Endothelial cell of umbilical vein (primary cell): ENCODE data around the gene RPLP2. TPM values are rescaled to one million over a fixed set of nuclear protein-coding genes. Genes with fewer than 3 reads are reported as not detected.

Experiments used
- BruUV-seq: library from RNA; stranded (reverse); fragments of 400-500 nt; replicated peaks from 2 replicates; lab custom pipeline; 2021; lab: Mats Ljungman, UMichigan
- CTCF ChIA-PET: fragments of 300-600, 350-600 bp; sonication (Branson Sonifier 250); formaldehyde crosslinking; loops from one replicate; lab custom pipeline; 2021; ENCODE audit warnings: antibody characterized with exemption, inconsistent platforms; lab: Charles Lee
- POLR2A ChIA-PET: fragments of 300-600, 350-600 bp; sonication (Branson Sonifier 250); formaldehyde crosslinking; loops from one replicate; lab custom pipeline; 2021; ENCODE audit warnings: antibody characterized with exemption, inconsistent platforms; lab: Charles Lee
- DNase-seq: peaks from one replicate; pipeline ENCODE4 v3.0.0-alpha.2; 2011; ENCODE audit warnings: low read depth, low spot score
- FAIRE-seq: peaks from 2 replicates; lab custom pipeline; 2011; peaks lifted over from hg19 to GRCh38; lab: Jason Lieb, UNC
- H2AFZ ChIP-seq: 2 replicates; pipeline ENCODE4 v1.6.0; 2012; ENCODE audit warnings: low read depth, low read length, control low read depth, inconsistent platforms
- H3K27ac ChIP-seq: 2 replicates; pipeline ENCODE4 v1.5.1; 2011; ENCODE audit warnings: low read depth, mild to moderate bottlenecking, control low read depth, low read length, moderate library complexity; ENCODE audit not compliant: insufficient read depth
- H3K27me3 ChIP-seq, 2 experiments: 2 replicates each; pipeline versions ENCODE4 v1.6.0 to v1.6.1; 2011; ENCODE audit warnings: low read length in 2 of 2, mixed read lengths in 1 of 2; ENCODE audit not compliant: control insufficient read depth in 2 of 2, insufficient read depth in 2 of 2
- H3K36me3 ChIP-seq, 2 experiments: 2 replicates in 1 of 2; 3 replicates in 1 of 2; pipeline ENCODE4 v1.5.1; 2011; ENCODE audit warnings: low read length in 2 of 2, mild to moderate bottlenecking in 1 of 2, moderate library complexity in 1 of 2; ENCODE audit not compliant: control insufficient read depth in 2 of 2, insufficient read depth in 2 of 2; ENCODE audit errors: extremely low read depth in 1 of 2
- H3K4me1 ChIP-seq: 3 replicates; pipeline ENCODE4 v1.5.1; 2011; ENCODE audit warnings: mild to moderate bottlenecking, low read length; ENCODE audit not compliant: control insufficient read depth, insufficient read depth; ENCODE audit errors: extremely low read depth
- H3K4me2 ChIP-seq: 2 replicates; pipeline ENCODE4 v1.6.1; 2011; ENCODE audit warnings: low read length, control low read depth, mixed read lengths; ENCODE audit not compliant: insufficient read depth
- H3K4me3 ChIP-seq, 3 experiments: fragments of 200-600 bp in 1 of 3; sonication (generic), shearing (Covaris generic) in 1 of 3; replicated peaks in 1 of 3; 2 replicates each; pipeline ENCODE4 v1.5.1; 2011 to 2016; ENCODE audit warnings: control low read depth in 3 of 3, low read length in 3 of 3, mild to moderate bottlenecking in 2 of 3, inconsistent platforms in 1 of 3, low read depth in 1 of 3, moderate library complexity in 1 of 3; ENCODE audit not compliant: insufficient read depth in 1 of 3
- H3K79me2 ChIP-seq: 2 replicates; pipeline ENCODE4 v1.6.0; 2012; ENCODE audit warnings: low read length, inconsistent platforms; ENCODE audit not compliant: control insufficient read depth, insufficient read depth
- H3K9ac ChIP-seq: replicated peaks from 2 replicates; pipeline ENCODE3; 2011; ENCODE audit warnings: low read length, control low read depth; ENCODE audit not compliant: insufficient read depth; ENCODE audit errors: extremely low read depth
- H3K9me1 ChIP-seq: replicated peaks from 3 replicates; pipeline ENCODE4 v1.6.0; 2011; ENCODE audit warnings: mild to moderate bottlenecking, low read length; ENCODE audit not compliant: control insufficient read depth, insufficient read depth; ENCODE audit errors: extremely low read depth
- H3K9me3 ChIP-seq: replicated peaks from 2 replicates; pipeline ENCODE4 v1.5.1; 2012; ENCODE audit warnings: low read length, inconsistent platforms; ENCODE audit not compliant: control insufficient read depth, insufficient read depth
- H4K20me1 ChIP-seq: replicated peaks from 2 replicates; pipeline ENCODE3; 2011; ENCODE audit warnings: mild to moderate bottlenecking, low read length; ENCODE audit not compliant: control insufficient read depth, insufficient read depth; ENCODE audit errors: extremely low read depth
- FOS ChIP-seq: IDR thresholded peaks from 2 replicates; pipeline ENCODE4 v1.6.1; 2011; ENCODE audit warnings: mild to moderate bottlenecking, low read length, moderate library complexity, borderline replicate concordance; ENCODE audit not compliant: insufficient read depth
- GATA2 ChIP-seq: IDR thresholded peaks from 2 replicates; pipeline ENCODE4 v1.7.0; 2011; ENCODE audit warnings: low read depth, mild to moderate bottlenecking, moderate library complexity, mixed read lengths, low read length; ENCODE audit not compliant: insufficient read length, insufficient read depth
- JUN ChIP-seq: IDR thresholded peaks from 2 replicates; pipeline ENCODE4 v1.6.1; 2011; ENCODE audit warnings: borderline replicate concordance, low read depth; ENCODE audit not compliant: insufficient read length, insufficient read depth
- MAX ChIP-seq: IDR thresholded peaks from 2 replicates; pipeline ENCODE4 v1.6.1; 2011; ENCODE audit not compliant: insufficient read depth, insufficient read length
- MYC ChIP-seq: IDR thresholded peaks from one replicate; pipeline ENCODE4 v1.6.1; 2011; ENCODE audit warnings: mild to moderate bottlenecking, low read depth, low read length
- POLR2A ChIP-seq: IDR thresholded peaks from 2 replicates; pipeline ENCODE4 v1.6.1; 2012; ENCODE audit warnings: low read depth, mild to moderate bottlenecking, control low read depth, low read length
- POLR2AphosphoS5 ChIP-seq: IDR thresholded peaks from 2 replicates; pipeline ENCODE4 v1.6.1; 2012; ENCODE audit warnings: low read depth, mild to moderate bottlenecking, control low read depth, low read length, moderate library complexity; ENCODE audit not compliant: insufficient read depth
- dilution Hi-C: fragments of 300-500 bp; cut with MboI; formaldehyde crosslinking; loops from one replicate; pipeline ENCODE4 v1.15.0; 2019; ENCODE audit warnings: low sequenced_read_pairs; ENCODE audit not compliant: extremely low pct_ligation_motif_present
- intact Hi-C: fragments of 100-400 bp; cut with micrococcal nuclease; formaldehyde crosslinking; loops from one replicate; pipeline ENCODE4 v1.10.0; 2022
- polyA plus RNA-seq, 4 experiments: library from polyadenylated mRNA; depleted of rRNA in 3 of 4; stranded (reverse) in 3 of 4; unstranded in 1 of 4; fragments of >200 nt; gene quantifications; 2 replicates each; pipeline versions ENCODE4 v1.2.1 to v1.2.3, GENCODE V29; 2011 to 2012; ENCODE audit warnings: missing spikeins in 1 of 4
- total RNA-seq: library from RNA; stranded (reverse); gene quantifications from 2 replicates; pipeline ENCODE4 v1.2.3, GENCODE V29; 2021
- TF ChIP-seq, protein P1 (sequence below), 2 donors: IDR thresholded peaks; 1 replicate in 1 of 2; 2 replicates in 1 of 2; pipeline ENCODE4 v1.5.1; 2011; ENCODE audit warnings: low read length in 2 of 2, mild to moderate bottlenecking in 2 of 2, moderate library complexity in 2 of 2, control low read depth in 1 of 2, inconsistent platforms in 1 of 2, low read depth in 1 of 2; ENCODE audit not compliant: insufficient read depth in 1 of 2; ENCODE audit errors: extremely low read depth in 1 of 2

RPLP2 gene
- total and polyA plus RNA-seq, 2 donors (not counting 3 experiments of a cell fraction or from before 2014, with no cell fraction given): 1,579 to 1,739 TPM

DNA sequence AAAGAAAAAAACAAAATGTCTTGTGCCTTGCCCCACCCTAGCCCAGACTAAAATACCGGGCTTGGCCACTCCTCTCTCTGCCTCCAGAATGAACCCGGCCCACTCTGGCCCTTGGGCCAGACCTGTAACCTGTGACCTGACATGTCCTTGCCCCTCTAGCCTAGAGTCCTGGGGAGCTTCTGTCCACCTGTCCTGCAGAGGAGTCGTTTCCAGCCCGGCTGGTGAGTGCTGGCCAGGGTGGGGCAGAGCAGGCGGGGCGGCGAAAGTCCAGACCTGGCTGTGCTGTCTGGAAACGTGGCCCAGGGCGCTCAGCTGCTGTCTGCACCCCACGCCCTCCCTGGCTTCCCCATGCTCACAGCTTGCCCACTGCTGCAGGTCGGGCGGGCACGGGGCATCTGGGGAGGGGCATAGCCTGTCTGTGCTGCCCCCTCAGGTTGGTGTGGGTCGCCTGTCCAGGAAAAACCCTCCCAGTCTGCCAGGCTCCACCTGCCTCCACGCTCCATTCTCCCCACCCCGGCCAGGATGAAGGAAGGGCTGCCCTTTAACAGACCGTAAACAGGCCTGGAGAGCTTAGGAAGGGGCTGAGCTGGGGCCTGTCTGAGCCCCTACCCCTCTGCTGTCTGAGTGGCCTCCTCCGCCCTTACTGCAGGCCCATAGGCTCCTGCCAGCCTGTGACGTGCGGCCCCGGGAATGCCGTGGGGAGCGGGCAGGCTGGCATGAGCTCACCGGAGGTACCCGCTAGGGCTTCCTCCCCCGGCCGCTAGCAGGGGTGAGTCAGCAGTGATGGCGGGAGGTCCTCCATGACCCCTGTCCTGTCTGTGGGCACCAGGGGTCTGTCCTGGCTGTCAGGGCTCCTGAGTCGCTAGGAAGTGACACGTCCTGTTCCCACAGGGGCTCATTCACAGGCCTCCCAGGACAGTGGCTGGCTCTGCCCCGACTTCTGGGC lies 24.9 kb downstream of the RPLP2 start:
- peak overlapping the region; percentile 79 for H3K27ac ChIP-seq
- H3K4me2 ChIP-seq: peak overlapping the region; percentile 75
- ChIA-PET POLR2A (interaction anchor here (0.8 to 3.3 kb wide), 4 partner anchors 9 to 38 kb away, joined by 3 to 25 read pairs (median 8); partner anchors contain the start of genes PNPLA2, POLR2L and TSPAN4), CTCF (interaction anchor here (1.3 to 2.9 kb wide), 4 partner anchors 10 to 30 kb away, joined by 3 to 19 read pairs (median 8); partner anchors contain the start of genes PIDD1, PNPLA2 and TSPAN4)
- peak overlapping the region; percentile 6 to 70 (median 67) for H3K4me3 ChIP-seq
- no peak overlapping the region for H2AFZ ChIP-seq
- H3K36me3 ChIP-seq: peaks cover 22 to 35% of the 10 kb centered on the region in 2 experiments
- H3K9ac ChIP-seq: peak overlapping the region; percentile 85
- FAIRE-seq: peak; percentile 98
- H3K4me1 ChIP-seq: peaks cover 37% of the 10 kb centered on the region
- H3K9me1 ChIP-seq: no peaks in the 10 kb centered on the region
- intact Hi-C loops (loop anchor here (1.0 to 2.0 kb wide), 2 partner anchors 10 to 16 kb away; partner anchors contain the start of gene PNPLA2), dilution Hi-C loops (no loop called here)
- no peaks in the 10 kb centered on the region for H3K27me3 ChIP-seq
- H4K20me1 ChIP-seq: no peaks in the 10 kb centered on the region
- DNase-seq: peak; percentile 93
- TF ChIP-seq JUN: peak; percentile 64
- TF ChIP-seq POLR2A: peak; percentile 76
- peak; percentile 94 for TF ChIP-seq FOS
- TF ChIP-seq MYC: peak; percentile 49
- peak; percentile 95 for TF ChIP-seq POLR2AphosphoS5
- no peak for TF ChIP-seq MAX
- TF ChIP-seq, protein P1, sequence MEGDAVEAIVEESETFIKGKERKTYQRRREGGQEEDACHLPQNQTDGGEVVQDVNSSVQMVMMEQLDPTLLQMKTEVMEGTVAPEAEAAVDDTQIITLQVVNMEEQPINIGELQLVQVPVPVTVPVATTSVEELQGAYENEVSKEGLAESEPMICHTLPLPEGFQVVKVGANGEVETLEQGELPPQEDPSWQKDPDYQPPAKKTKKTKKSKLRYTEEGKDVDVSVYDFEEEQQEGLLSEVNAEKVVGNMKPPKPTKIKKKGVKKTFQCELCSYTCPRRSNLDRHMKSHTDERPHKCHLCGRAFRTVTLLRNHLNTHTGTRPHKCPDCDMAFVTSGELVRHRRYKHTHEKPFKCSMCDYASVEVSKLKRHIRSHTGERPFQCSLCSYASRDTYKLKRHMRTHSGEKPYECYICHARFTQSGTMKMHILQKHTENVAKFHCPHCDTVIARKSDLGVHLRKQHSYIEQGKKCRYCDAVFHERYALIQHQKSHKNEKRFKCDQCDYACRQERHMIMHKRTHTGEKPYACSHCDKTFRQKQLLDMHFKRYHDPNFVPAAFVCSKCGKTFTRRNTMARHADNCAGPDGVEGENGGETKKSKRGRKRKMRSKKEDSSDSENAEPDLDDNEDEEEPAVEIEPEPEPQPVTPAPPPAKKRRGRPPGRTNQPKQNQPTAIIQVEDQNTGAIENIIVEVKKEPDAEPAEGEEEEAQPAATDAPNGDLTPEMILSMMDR (IDR thresholded peaks at IDR 0.05; ENCODE audit: extremely low read depth in 1 of 2, insufficient read depth in 1 of 2, low read depth in 1 of 2, low read length in 2 of 2): no peak
- TF ChIP-seq GATA2: no peak
- TSS peak; percentile 63 for BruUV-seq
- peaks cover 44% of the 10 kb centered on the region for H3K79me2 ChIP-seq
- H3K9me3 ChIP-seq: no peaks in the 10 kb centered on the region
